Stimulated activated CD8-positive, alpha-beta memory T cell treated with anti-CD3 and anti-CD28 coated beads, Interleukin-2, amount 100 ng/mL, for 48 hours (primary cell): ENCODE results near the gene RASAL2.
"Not testable (repeated sequence)": the region's sequence is repeated elsewhere in the genome, so short reads cannot be mapped to it uniquely, and the experiment has no call there.

Experiments
- DNase-seq, 2 donors: peaks; one replicate each; pipeline ENCODE4 v3.0.0-alpha.2; 2020; ENCODE audit warnings: low read depth in 2 of 2

Gene RASAL2

DNA sequence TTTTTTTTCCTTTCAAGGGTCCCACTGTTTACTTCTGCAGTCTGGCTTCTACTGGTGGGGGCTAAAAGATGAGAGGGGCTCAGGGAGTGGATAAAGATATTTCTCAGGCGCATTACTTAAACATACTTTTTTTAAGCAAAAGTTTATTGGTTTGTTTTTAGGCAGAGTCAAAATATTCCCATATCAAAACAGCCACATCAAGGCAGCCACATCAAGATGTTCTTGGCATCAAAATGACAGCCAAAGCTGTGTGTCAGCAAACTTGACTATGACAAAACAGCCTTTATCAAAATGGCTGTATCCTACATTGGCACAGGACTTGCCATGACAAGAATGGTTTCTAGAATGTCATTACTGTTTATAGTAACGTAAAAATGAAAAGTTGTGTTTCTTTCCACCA is 22.1 kb upstream of the RASAL2 start:
- DNase-seq = no peak

DNA sequence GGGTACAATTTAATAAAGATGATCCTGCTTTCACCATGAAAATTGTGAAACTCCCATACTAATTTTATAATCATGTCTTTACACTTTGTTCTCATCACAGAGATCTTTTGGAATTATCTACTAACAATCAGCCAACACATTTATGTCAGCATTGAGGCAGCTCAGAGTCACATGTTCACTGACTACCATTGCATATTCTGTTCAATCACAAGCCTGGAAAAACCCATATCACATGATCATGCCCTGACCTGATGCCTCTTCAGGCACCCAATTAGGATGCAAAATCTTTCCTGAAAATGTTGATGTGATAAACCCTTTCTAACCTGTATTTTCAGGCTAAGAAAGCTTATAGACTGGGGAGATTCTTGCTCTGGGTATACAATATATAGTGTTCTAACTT is 21.6 kb upstream of the RASAL2 start:
- DNase-seq = no peak

DNA sequence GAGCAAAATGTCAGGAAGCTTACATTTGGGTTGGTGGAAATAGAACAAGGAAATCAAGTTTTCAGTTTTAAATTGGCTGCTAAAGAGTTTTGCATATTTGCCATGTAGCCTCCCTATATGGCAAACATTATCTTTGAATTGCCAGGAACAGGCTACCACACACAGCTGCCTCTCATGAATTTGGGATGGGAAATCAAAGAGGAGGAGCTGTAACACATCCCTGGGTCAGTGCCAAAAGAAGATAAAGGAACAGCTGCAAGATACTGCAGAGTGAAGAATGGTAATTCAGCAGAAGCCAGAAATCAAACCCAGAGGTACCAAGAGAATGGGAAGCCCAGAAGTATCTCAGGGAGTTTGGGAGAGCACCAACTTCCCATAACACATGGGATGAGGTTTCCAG is 18.6 kb upstream of the RASAL2 start:
- DNase-seq = no peak

DNA sequence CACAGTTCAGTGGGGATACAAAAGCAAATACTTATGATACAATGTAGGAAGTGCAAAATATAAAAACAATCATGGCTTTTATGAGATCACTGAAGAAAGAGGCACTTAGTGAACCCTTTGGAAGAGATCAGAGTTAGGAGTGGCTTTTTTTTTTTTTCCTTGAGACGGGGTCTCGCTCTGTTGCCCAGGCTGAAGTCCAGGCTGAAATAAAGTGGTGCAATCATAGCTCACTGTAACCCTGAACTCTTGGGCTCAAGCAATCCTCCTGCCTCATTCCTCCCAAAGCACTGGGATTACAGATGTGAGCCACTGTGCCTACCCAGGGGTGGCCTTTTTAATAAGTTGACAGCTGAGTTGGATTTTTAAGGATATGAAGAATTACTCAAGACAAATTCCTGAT is 17.3 kb upstream of the RASAL2 start:
- no peak for DNase-seq

DNA sequence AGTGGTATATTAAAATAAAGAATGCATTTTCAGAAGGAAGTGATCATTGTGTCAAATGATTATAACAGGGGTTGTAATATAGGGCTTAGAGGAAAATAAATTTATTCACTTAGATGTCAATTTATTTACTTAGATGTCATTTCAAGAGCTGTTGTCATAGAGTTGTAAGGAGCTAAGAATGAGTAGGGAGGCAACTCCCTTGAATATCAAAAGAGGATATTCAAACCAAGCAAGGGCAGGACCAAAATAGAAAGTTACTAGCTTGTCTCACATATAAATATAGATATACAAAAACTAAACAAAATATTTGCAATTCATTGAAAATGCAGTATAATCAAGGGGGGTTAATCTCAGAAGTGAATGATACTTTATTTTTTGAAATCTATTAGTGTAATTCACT is 16.0 kb upstream of the RASAL2 start:
- DNase-seq = no peak

DNA sequence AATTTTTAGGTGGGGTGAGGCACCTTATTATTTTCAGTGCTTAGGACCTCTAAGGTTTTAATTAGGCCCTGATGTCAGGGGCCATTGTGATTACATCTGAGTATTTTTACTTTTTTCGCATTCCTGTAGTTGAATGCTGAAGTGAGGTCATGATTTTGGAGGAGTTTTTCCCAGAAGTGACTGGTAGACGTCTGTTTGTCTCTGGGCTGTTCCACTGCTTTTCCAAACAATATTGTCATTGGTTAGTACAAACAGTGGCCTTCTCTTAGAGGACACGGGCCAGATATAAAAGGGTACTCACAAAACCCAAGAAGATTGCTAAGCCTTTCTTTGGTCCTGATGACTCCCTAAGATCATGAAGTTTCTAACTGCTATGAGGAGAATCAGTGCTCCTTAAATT is 7.6 kb upstream of the RASAL2 start:
- no peak for DNase-seq

DNA sequence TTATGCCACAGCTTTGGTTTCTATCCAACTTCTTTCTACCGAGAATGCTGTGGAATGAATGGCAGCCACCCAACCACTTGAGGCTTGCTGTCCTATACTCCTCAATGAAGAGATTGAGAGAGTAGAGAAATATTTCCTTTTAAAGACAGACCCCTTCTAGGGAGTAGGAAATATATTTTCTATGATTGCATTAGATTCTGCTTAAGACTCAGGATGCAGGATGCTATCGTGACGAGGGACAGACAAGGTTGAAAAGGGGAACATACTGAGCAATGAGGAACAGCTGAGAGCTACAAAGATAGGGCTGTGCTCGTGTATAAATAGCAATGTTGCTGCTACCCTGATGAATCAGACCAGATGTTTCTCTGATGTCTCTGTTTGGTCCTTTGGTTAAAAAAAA is 7.1 kb upstream of the RASAL2 start:
- no peak for DNase-seq

DNA sequence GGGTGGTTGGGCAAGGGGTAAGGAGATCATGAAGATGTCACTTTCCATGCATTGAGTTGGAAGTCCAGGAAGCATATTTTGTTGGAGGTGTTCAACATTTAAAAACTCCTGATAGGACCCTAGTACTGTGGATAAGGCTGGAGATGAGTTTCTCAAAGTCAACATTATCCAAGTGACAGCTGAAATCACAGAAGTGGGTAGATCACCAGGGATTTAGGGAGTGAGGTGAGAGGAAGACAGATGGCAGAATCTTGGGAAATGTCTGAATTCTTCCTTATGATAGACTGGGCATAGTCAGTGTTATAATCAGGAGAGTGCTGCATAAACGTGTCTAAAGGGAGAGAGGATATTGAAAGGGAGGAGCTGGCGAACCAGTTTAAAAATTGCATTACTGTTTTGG is 5.3 kb upstream of the RASAL2 start:
- DNase-seq = no peak

DNA sequence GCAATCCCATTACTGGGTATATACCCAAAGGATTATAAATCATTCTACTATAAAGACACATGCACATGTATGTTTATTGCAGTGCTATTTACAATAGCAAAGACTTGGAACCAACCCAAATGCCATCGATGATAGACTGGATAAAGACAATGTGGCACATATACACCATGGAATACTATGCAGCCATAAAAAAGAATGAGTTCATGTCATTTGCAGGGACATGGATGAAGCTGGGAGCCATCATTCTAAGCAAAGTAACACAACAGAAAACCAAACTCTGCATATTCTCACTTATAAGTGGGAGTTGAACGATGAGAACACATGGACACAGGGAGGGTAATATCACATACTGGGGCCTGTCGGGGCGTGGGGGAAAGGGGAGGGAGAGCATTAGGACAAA is 2.5 kb upstream of the RASAL2 start:
- DNase-seq = not testable (repeated sequence)

DNA sequence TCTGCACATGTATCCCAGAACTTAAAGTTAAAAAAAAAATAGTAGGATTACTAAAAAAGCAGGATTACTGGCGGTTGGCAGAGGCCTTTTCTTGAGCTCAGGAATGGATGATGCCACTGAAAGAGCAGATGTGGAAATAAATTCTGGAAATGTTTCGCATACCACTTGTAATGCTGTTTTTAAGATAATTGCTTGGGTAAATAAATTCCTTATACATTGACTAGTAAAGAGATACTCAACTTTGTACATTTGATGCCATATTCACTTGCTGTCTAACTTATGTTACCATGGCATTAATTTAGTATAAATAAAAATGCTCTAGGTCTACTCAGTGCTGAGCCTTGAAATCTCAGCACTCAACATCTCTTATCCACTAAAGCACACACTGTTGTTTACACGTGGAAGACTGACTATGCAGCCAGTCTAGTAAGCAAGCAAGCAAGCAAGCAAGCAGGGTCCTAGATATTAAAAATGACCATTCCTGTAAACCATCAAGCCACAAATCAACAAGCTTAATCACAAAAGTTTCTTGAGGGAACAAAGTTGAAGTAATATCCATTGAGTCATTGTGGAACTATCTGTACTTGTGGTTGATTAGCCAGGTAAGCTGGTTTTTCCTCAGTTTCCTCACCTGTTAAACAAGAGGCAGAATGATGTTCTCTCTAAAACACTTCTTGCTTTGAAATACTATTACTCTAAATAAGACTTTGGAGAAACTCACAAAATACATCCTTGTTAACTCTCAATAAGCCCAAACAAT is 1.7 kb upstream of the RASAL2 start:
- DNase-seq = no peak

DNA sequence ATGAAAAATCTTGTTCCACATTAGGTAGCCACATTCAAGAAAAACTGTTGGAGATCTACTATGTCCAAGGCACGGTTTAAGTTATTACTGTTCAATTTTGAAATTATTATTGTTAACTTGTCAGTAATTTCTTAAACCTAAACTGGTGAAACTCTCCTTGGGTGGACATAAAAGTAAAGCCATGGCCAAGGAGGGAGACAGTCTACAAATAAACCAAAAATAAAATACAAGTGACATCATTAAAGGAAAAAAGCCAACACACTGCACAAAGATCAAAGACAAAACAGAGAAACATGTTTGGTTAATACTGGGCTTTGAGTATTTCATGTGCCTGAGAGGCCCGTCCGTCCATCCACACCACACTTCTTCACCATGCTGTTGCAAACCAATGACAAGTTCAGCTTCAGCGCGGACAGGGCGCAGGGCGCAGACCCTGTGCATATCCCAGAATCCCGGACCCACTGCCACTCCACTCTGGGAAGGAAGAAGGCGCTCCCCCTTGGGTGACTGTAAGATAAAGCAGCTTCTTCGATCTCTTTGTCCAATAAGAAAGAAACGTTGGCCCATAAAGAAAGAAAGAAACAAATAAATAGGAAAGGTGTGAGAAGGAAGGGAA is 918 bp upstream of the RASAL2 start:
- DNase-seq = no peak

DNA sequence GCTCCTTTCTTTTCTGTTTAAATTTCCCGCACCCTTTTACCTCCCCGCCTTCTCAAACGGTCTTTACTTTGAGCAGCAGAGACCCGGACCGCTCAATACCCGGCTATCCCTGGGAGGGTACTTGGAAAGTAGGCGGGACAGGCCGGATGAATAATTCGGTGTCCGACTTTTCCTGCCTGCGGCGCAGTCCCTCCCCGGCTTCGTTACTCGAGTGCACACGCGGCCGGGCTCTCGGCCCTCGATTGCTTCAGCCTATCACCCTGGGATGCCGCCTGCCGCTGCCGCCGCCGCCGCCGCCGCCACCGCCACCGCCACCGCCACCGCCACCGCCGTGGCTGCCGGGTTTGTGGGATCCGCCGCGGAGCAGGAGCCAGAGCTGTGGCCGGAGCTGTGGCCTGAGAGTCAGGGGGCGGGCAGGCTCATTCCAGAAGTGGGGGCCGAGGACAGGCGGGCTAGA is 382 bp upstream of the RASAL2 start:
- DNase-seq = peak; percentile 9 to 41

DNA sequence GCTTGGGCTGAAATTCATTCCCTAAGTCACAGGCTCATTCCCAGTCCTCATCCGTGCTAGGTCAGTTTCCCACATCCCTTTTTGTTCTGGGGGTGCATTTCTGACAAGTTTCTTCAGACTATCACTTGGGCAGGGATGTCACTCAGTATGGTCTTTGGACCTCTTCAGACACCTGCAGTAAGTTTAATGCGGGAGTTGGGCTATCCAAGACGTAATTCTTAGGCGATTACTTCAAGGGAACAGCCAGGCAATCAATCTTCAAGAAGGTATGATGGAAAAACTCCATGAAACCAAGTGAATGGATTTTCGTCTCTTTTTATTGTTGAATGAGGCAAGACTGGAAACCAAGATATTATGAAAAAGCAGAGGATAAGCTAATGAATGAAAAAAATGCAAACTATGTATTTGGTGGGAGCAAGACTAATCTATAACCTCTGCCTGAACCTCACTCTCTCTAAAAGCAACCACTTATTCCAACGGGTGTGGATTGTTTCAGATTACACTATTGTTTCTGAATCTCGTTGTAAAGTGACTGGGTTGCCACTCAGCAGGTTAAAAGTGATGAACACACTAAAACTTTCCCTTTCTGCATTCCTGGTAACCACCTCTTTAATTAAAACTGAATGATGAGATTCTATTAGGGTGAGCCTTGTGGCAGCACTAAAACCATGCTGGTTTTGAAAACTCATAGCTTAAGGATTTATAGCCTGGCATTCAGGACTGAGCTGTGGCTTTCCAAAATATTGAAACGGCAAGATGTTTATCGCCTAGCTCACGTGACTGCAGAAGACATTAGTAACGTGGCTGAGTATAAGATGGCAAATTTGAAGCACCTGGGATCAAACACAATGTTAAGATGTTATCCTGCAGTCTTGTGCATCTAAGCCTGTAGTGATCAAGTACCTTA is 1.1 kb downstream of the RASAL2 start:
- no peak for DNase-seq

DNA sequence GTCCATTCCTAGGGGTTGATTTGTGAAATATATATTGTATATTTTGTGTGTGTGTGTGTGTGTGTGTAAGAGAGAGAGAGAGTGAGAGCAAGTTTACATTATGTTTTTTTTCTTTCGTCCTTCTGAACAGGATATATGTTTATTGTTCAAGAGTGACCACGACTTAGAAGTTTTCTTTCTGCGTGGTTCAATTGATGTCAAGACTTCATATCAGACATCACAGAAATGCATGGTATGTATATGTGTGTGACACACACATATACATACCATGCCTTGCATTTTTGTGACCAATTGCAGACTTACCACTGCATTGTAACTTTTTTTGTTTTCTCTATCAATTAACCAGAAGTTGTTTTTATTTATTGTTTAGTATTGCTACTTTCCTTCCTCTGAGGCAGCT is 2.5 kb downstream of the RASAL2 start:
- no peak for DNase-seq

DNA sequence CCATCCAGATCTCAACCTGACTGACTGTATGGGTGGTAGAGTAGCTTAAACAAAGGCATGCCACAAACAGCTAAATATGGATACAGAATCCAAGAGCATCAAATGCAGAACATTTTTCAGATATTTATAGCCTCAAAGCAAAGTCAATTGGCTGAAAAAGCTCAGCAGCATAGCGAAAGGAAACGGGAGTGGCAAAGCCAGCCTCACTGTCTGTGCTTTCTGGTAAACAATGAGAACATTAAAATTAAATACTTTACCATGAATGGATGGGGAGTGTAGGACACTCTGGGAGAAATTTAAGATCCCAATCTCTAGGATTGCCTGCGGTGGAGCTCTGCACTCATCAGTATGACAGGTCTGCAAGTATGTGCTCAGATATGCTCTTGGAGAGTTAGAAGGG is 4.4 kb downstream of the RASAL2 start:
- no peak for DNase-seq

DNA sequence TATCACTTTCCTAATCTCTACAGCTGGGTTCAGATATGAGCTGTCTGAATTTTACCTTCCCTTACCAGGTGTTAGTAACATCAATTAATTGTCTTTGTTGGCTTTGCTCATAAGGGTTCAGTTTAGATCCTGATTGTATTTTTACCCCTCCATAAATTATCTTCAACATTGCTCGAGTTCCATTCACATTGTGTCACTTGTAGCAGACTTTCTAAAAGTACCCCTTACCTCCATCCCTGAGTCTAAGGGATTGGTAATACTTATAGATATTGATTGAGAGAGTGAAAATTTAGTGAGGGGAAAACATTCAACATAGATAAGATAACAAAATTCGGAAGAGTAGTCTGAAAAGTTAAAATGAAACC is 7.3 kb downstream of the RASAL2 start:
- no peak for DNase-seq

DNA sequence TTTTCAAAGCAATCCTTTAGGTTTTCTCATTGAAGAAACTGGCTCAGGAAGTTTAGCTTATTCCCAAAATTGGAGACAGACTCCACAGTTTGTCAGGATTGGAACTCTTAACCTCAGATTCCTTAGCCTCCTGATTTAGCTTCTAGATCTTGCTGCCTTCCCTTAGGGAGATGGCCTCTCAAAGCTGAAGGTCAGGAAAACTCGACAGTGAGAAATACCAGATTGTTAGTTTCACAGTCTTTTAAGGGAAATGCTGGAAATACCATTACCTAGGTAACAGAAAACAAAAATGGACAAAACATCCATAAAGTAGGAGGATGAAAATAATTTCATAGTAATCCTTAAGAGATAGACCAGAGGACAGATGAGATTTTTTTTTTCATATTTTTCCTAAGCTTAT is 7.8 kb downstream of the RASAL2 start:
- no peak for DNase-seq

DNA sequence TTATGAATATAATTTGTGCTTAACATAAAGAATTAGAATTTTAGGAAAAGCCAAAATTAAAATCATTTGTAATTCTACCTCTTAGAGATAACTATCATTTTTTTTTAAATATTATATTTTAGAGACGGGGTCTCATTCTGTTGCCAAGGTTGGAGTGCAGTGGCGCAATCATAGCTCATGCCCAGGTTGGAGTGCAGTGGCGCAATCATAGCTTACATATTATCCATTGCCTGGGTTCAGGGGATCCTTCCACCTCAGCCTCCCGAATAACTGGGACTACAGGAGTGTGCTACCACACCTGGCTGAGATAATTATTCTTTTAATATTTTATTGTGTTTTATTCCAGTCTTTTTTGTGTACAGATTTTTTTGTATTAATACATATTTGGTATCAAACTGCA is 8.3 kb downstream of the RASAL2 start:
- DNase-seq = no peak

DNA sequence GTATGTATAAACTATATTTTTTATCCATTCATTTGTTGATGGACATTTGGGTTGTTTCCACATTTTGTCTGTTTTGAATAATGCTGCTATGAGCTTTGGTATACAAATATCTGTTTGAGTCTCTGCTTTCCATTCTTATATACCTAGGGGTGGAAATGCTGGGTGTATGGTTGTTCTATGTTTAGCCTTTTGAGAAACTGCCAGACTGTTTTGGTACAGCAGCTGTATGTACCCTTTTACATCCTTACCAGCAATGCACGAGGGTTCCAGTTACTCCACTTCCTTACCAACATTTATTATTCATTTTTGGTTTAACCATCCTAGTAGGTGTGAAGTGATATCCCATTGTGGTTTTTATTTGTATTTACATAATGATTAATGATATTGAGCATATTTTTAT is 13.9 kb downstream of the RASAL2 start:
- no peak for DNase-seq

DNA sequence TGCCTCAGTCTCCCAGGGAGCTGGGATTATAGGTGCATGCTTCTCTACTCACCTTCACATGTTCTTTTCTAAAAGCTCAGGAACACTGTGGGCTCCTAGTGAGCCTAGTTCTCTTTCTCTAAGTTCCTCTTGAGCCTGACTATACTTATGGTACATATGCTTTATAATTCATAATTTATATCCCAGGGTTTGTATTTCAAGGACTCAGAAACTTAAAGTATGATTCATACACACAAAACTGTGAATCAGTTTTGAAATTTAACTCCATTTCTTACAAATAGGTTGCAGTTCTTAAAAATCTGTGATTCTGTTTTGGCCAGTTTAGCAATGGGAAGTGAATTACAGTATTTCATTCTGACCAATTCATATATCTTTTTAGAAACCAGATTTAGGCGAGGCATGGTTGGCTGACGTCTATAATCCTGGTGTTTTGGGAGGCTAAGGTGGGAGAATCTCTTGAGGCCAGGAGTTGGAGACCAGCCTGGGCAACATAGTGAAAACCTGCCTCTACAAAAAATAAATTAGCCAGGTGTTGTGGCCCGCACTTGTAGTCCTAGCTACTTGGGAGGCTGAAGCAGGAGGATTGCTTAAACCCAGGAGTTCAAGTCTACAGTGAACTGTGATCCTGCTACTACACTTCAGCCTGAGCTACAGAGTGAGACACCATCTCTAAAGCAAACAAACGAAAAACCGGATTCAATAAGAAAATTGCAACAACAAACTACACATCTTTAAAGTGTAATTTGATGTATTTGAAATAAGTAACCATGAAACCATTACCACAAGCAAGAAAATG is 15.6 kb downstream of the RASAL2 start:
- DNase-seq = no peak

DNA sequence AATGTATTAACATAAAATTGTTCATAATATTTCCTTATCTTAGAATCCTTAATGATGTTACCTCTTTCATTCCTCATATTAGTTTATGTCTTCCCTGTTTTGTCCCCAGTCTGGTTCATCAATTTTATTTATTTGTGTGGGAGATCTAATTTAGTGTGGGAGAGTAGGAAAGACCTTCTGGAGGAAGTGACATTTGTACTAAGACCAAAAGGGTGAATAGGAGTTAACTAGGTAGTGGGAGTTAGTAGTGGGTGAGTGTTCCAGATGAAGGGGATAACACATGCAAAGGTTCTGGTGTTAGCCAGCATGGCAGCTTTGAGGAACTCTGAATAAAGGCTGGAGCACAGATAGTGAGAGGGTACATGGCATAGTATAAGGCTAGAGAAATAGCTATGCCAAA is 21.4 kb downstream of the RASAL2 start:
- DNase-seq = no peak

DNA sequence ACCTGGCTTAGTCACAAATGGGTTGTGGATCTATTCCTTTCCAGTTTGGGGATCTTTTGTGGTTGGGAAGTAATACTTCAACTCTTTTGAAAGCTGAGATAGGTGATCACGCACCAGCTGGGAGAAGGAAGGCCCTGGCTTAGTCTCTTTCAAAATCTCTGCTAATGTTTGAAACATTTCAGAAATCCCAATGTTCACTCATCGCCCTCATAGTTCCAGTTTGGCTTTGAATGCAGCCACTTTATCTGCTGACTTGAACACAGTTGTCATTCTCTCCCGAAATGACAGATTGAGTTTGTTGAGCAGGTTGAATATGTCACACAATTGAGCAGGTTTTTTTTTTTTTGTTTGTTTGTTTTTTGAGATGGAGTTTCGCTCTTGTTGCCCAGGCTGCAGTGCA is 24.6 kb downstream of the RASAL2 start:
- DNase-seq = no peak
